ENCODE results near the gene FAM204A.
A peak's percentile ranks its signal among the peaks of the same experiment; 100 is the strongest.

The FAM204A gene

GRCh38 chr10:118343115-118343514 lies 991 bp upstream of the FAM204A start:
- no peaks in the 10 kb centered on the region for H3K36me3 ChIP-seq (ENCODE audit: low read length)
- H3K9me2 ChIP-seq (replicated peaks; ENCODE audit: insufficient read depth, low read length) = no peaks in the 10 kb centered on the region
- no peak overlapping the region for H3K27ac ChIP-seq (ENCODE audit: low read depth, low read length)
- TF ChIP-seq EZH2phosphoT487 (conservative IDR thresholded peaks at IDR 0.05; ENCODE audit: low read length) (no peak), CTCF (IDR thresholded peaks at IDR 0.05; ENCODE audit: insufficient read depth, low read length, poor library complexity, severe bottlenecking) (no peak)
- no peaks in the 10 kb centered on the region for H4K20me1 ChIP-seq (ENCODE audit: low read depth, low read length)
- H3K4me3 ChIP-seq (ENCODE audit: insufficient read depth, low read length, poor library complexity, severe bottlenecking) = no peak overlapping the region
- H2AFZ ChIP-seq (ENCODE audit: low read depth, low read length, severe bottlenecking) = peak overlapping the region; percentile 7
- peaks cover 32% of the 10 kb centered on the region for H3K79me2 ChIP-seq (ENCODE audit: insufficient read depth, low read length)
- peak overlapping the region; percentile 97 for H3K4me2 ChIP-seq (ENCODE audit: low read depth, low read length, poor library complexity, severe bottlenecking)
- H3K9me3 ChIP-seq (ENCODE audit: insufficient read depth, low read length) = no peaks in the 10 kb centered on the region
- no peaks in the 10 kb centered on the region for H3F3A ChIP-seq (ENCODE audit: insufficient read depth)
- no peaks in the 10 kb centered on the region for H3K27me3 ChIP-seq (ENCODE audit: low read length)
- H3K9ac ChIP-seq (ENCODE audit: low read length) = no peak overlapping the region

- TF ChIP-seq EZH2phosphoT487 (conservative IDR thresholded peaks at IDR 0.05; ENCODE audit: low read length) (no peak), CTCF (IDR thresholded peaks at IDR 0.05; ENCODE audit: insufficient read depth, low read length, poor library complexity, severe bottlenecking) (peak; percentile 13)
- Histone ChIP-seq H3K9ac (ENCODE audit: low read length) (peak overlapping the region; percentile 87), H3K27ac (ENCODE audit: low read depth, low read length) (peak overlapping the region; percentile 31; the same call in 1 of the 2 replicates)
Observed at GRCh38 chr10:118342638-118343020, 505 bp upstream of the FAM204A start.

GRCh38 chr10:118340486-118340885 lies 1.6 kb downstream of the FAM204A start:
- Histone ChIP-seq H3K27me3 (ENCODE audit: low read length) (no peaks in the 10 kb centered on the region), H3K4me2 (ENCODE audit: low read depth, low read length, poor library complexity, severe bottlenecking) (peak overlapping the region; percentile 94), H2AFZ (ENCODE audit: low read depth, low read length, severe bottlenecking) (no peak overlapping the region), H3K27ac (ENCODE audit: low read depth, low read length) (no peak overlapping the region), H4K20me1 (ENCODE audit: low read depth, low read length) (no peaks in the 10 kb centered on the region), H3K9ac (ENCODE audit: low read length) (0 out of 2 replicates have a peak overlapping the region, but pooled peaks have one; percentile 1), H3F3A (ENCODE audit: insufficient read depth) (no peaks in the 10 kb centered on the region), H3K9me2 (replicated peaks; ENCODE audit: insufficient read depth, low read length) (no peaks in the 10 kb centered on the region), H3K36me3 (ENCODE audit: low read length) (peaks cover 10% of the 10 kb centered on the region; the same call in 1 of the 2 replicates), H3K79me2 (ENCODE audit: insufficient read depth, low read length) (peaks cover 39% of the 10 kb centered on the region), H3K4me3 (ENCODE audit: insufficient read depth, low read length, poor library complexity, severe bottlenecking) (peak overlapping the region; percentile 97), H3K9me3 (ENCODE audit: insufficient read depth, low read length) (no peaks in the 10 kb centered on the region)
- no peak for TF ChIP-seq EZH2phosphoT487 (conservative IDR thresholded peaks at IDR 0.05; ENCODE audit: low read length)
- no peak for TF ChIP-seq CTCF (IDR thresholded peaks at IDR 0.05; ENCODE audit: insufficient read depth, low read length, poor library complexity, severe bottlenecking)

More at GRCh38 chr10:118342638-118343020, 505 bp upstream of the FAM204A start:
- Histone ChIP-seq H3K9me3 (ENCODE audit: insufficient read depth, low read length) (no peaks in the 10 kb centered on the region), H3K79me2 (ENCODE audit: insufficient read depth, low read length) (peaks cover 34% of the 10 kb centered on the region), H4K20me1 (ENCODE audit: low read depth, low read length) (no peaks in the 10 kb centered on the region), H3K9me2 (replicated peaks; ENCODE audit: insufficient read depth, low read length) (no peaks in the 10 kb centered on the region), H2AFZ (ENCODE audit: low read depth, low read length, severe bottlenecking) (peak overlapping the region; percentile 97), H3K4me2 (ENCODE audit: low read depth, low read length, poor library complexity, severe bottlenecking) (peak overlapping the region; percentile 97), H3K36me3 (ENCODE audit: low read length) (no peaks in the 10 kb centered on the region), H3F3A (ENCODE audit: insufficient read depth) (no peaks in the 10 kb centered on the region), H3K27me3 (ENCODE audit: low read length) (no peaks in the 10 kb centered on the region), H3K4me3 (ENCODE audit: insufficient read depth, low read length, poor library complexity, severe bottlenecking) (peak overlapping the region; percentile 97)
